Muscle layer of colon (tissue), 2 donors: ENCODE data around the gene FOXK1.
A peak's percentile ranks its signal among the peaks of the same experiment; 100 is the strongest.

Source experiments
- H3K27ac ChIP-seq: one replicate; pipeline ENCODE4 v1.7.0; 2013; ENCODE audit warnings: low read depth, mild to moderate bottlenecking, low read length, moderate library complexity
- H3K27me3 ChIP-seq, 2 donors: one replicate each; pipeline ENCODE4 v1.7.0; 2013; ENCODE audit warnings: low read length in 2 of 2, mild to moderate bottlenecking in 2 of 2; ENCODE audit not compliant: insufficient read depth in 2 of 2, control insufficient read depth in 1 of 2
- H3K36me3 ChIP-seq: one replicate; pipeline ENCODE4 v1.7.0; 2013; ENCODE audit warnings: mild to moderate bottlenecking, low read length; ENCODE audit not compliant: insufficient read depth
- H3K4me1 ChIP-seq: one replicate; pipeline ENCODE4 v1.7.0; 2013; ENCODE audit warnings: mild to moderate bottlenecking, low read length; ENCODE audit not compliant: insufficient read depth
- H3K4me3 ChIP-seq, 2 donors: one replicate each; pipeline ENCODE4 v1.7.0; 2013; ENCODE audit warnings: low read length in 2 of 2, low read depth in 1 of 2, mild to moderate bottlenecking in 1 of 2, moderate library complexity in 1 of 2
- H3K9ac ChIP-seq: one replicate; pipeline ENCODE4 v1.7.0; 2013; ENCODE audit warnings: low read length
- H3K9me3 ChIP-seq: one replicate; pipeline ENCODE4 v1.7.0; 2013; ENCODE audit warnings: mild to moderate bottlenecking, low read length
- donor health status: abdominal sarcoma.
- donor health status: Adenocarcinoma of cecum.

Gene FOXK1

DNA sequence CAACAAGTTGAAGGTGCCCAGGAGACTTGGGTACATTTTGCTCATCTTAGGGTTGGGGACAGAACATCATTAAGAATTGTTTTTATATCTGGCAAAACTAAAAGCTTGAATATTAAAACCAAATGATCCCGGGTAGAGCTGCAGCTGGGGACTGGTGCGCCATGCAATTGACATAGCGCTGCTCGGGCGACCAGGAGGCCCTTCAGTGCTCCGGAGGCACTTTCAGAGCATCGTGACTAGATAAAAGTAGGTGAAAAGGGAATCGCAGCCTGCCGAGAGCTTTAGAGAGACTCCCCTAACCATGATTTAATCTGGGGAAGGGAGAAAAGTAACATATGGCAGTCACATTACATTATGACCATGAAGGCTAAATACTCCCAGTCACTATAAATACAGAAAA lies 21.4 kb downstream of the FOXK1 start:
- Histone ChIP-seq H3K27ac (no peak overlapping the region), H3K9ac (no peak overlapping the region), H3K4me3 (no peak overlapping the region), H3K36me3 (no peaks in the 10 kb centered on the region), H3K9me3 (no peaks in the 10 kb centered on the region), H3K27me3 (no peaks in the 10 kb centered on the region), H3K4me1 (peaks cover 66% of the 10 kb centered on the region)

- no peaks in the 10 kb centered on the region for H3K27me3 ChIP-seq
- peak overlapping the region; percentile 52 for H3K27ac ChIP-seq
- H3K9me3 ChIP-seq, result no peaks in the 10 kb centered on the region
- H3K36me3 ChIP-seq, result peaks cover 7% of the 10 kb centered on the region
- no peak overlapping the region for H3K4me3 ChIP-seq
- H3K9ac ChIP-seq, result no peak overlapping the region
- H3K4me1 ChIP-seq, result peaks cover 49% of the 10 kb centered on the region
Observed at GRCh38 chr7:4706384-4707216, 24.5 kb downstream of the FOXK1 start.

DNA sequence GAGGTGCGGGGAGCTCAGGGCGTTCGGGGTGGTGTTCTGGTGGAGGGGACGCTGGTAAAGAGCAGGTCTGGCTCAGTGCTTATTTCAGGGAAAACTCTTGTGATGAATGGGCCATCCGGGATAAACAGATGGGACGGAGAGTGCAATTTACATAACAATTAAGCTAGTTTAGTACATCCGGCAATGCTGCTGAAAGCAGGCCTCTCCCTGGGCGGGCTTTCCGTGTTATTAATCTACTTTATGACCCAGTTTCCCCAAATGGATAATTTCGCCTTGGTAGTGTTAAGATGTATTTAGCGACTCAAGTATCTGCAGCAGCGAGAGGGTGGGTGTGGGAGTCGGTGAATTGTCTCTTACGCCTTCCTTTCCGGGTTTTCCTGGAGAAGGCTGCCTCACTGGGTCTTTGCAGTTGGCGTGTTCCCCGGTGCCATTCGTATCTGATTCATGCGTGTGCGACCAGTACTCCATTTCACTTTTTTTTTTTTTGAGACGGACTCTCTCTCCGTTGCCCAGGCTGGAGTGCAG lies 25.2 kb downstream of the FOXK1 start:
- Histone ChIP-seq H3K9me3 (no peaks in the 10 kb centered on the region), H3K4me3 (no peak overlapping the region), H3K36me3 (peaks cover 7% of the 10 kb centered on the region), H3K4me1 (peaks cover 51% of the 10 kb centered on the region), H3K27me3 (no peaks in the 10 kb centered on the region), H3K27ac (peak overlapping the region; percentile 52), H3K9ac (no peak overlapping the region)

DNA sequence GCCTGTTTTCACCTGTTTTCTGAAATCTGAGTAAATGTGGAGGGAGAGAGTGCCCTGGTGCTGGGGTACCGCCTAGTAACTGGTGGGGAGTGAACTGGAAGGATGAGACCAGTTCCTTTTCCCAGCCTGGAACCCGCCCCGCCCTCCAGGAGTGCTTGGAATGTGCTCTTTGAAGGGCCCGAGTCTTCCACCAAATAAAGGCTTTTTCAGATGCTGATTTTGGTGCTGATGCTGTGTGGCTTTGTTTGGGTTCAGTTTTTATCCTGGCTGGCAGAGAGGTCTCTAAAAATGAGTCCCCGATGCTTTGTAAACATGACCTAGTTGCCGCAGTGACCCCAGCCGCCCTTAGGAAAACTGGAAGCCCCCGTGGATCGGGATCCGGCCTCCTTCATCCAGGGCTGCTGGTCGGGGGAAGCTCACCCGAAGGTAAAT lies 25.9 kb downstream of the FOXK1 start:
- no peak overlapping the region for H3K27ac ChIP-seq
- peaks cover 7% of the 10 kb centered on the region for H3K36me3 ChIP-seq
- peaks cover 52% of the 10 kb centered on the region for H3K4me1 ChIP-seq

GRCh38 chr7:4709187-4709586 lies 27.1 kb downstream of the FOXK1 start:
- no peak overlapping the region for H3K9ac ChIP-seq
- no peaks in the 10 kb centered on the region for H3K9me3 ChIP-seq
- H3K27me3 ChIP-seq, result no peaks in the 10 kb centered on the region
- no peak overlapping the region for H3K4me3 ChIP-seq
- no peak overlapping the region for H3K27ac ChIP-seq
- peaks cover 42% of the 10 kb centered on the region for H3K4me1 ChIP-seq
- H3K36me3 ChIP-seq, result peaks cover 7% of the 10 kb centered on the region

More for the DNA sequence above, 25.9 kb downstream of the FOXK1 start:
- no peaks in the 10 kb centered on the region for H3K27me3 ChIP-seq
- H3K9ac ChIP-seq, result no peak overlapping the region
- H3K4me3 ChIP-seq, result no peak overlapping the region
- H3K9me3 ChIP-seq, result no peaks in the 10 kb centered on the region

- Histone ChIP-seq H3K4me1 (peaks cover 53% of the 10 kb centered on the region), H3K9ac (no peak overlapping the region), H3K9me3 (no peaks in the 10 kb centered on the region), H3K4me3 (no peak overlapping the region), H3K27me3 (no peaks in the 10 kb centered on the region), H3K36me3 (peaks cover 7% of the 10 kb centered on the region), H3K27ac (no peak overlapping the region)
Observed at GRCh38 chr7:4711093-4711492, 29.0 kb downstream of the FOXK1 start.

GRCh38 chr7:4711634-4712033 lies 29.5 kb downstream of the FOXK1 start:
- Histone ChIP-seq H3K27ac (no peak overlapping the region), H3K4me1 (peaks cover 47% of the 10 kb centered on the region), H3K4me3 (no peak overlapping the region), H3K9ac (no peak overlapping the region), H3K9me3 (no peaks in the 10 kb centered on the region), H3K27me3 (no peaks in the 10 kb centered on the region), H3K36me3 (peaks cover 7% of the 10 kb centered on the region)

DNA sequence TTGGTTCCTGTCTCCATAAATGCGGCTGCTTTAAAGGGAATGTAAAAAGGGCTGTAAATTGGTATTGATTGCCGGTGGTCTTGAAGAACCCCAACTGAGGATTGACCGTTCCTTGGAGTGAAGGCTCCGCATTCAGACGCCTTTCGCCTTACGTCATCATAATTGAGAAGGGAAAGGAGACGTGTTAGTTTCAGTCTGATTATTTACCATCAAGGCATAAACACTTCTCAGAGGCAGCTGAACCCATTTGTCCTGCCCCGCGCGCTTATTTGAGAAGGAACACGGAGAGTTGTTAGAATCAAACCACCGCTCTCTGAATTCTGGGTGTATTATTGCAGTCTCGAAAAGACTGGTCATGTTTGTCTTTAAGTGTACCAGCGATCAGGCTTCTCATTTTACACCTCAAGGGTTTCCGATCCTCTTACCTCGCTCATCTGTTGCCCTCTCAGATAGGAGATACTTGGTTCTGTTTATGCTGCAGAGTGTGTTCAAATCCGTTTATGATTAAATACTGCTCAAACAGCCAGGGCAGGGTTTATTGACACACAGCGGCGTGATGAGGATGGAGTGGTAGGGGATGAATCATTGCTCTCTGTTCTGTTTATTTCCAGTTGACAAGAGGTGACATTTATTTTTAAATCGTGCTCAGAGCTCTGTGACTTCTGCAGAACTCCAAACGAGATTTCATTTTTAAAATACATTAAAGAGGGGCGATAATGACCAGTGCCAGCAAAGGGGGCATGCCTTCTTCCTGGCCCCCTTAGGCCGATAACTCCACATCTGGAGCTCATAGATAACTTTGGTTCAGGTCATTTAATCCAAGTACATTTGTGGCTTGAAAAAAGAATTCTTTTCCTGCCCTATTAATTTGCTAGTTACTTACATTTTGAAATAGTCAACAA lies 30.4 kb downstream of the FOXK1 start:
- H3K27me3 ChIP-seq, result no peaks in the 10 kb centered on the region
- H3K27ac ChIP-seq, result no peak overlapping the region
- no peak overlapping the region for H3K4me3 ChIP-seq
- peaks cover 38% of the 10 kb centered on the region for H3K4me1 ChIP-seq
- peaks cover 7% of the 10 kb centered on the region for H3K36me3 ChIP-seq
- no peaks in the 10 kb centered on the region for H3K9me3 ChIP-seq
- H3K9ac ChIP-seq, result no peak overlapping the region

- H3K9me3 ChIP-seq, result no peaks in the 10 kb centered on the region
- H3K9ac ChIP-seq, result no peak overlapping the region
- H3K36me3 ChIP-seq, result peaks cover 7% of the 10 kb centered on the region
- H3K27me3 ChIP-seq, result no peaks in the 10 kb centered on the region
- no peak overlapping the region for H3K27ac ChIP-seq
- H3K4me1 ChIP-seq, result peaks cover 33% of the 10 kb centered on the region
- H3K4me3 ChIP-seq, result no peak overlapping the region
Observed at GRCh38 chr7:4713183-4713784, 31.2 kb downstream of the FOXK1 start.

DNA sequence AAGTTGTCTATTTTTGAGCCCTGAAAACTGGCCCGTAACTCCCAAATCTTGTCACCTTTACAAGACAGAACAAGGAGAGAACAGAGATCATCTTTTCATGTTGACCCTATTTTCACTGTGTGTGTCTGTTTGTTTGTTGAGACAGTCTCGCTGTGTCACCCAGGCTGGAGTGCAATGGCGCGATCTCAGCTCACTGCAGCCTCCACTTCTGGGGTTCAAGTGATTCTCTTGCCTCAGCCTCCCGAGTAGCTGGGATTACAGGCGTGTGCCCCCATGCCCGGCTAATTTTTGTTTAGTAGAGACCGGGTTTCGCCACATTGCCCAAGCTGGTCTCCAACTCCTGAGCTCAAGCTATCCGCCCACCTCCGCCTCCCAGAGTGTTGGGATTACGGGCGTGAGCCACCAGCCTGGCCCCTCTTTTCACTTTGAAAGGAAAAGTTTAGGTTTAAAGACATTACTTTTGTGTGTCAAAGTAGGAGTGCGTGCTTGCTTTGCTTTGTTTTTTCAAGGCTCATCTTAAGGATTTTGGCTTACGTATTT lies 32.1 kb downstream of the FOXK1 start:
- H3K4me3 ChIP-seq, result no peak overlapping the region
- peaks cover 30% of the 10 kb centered on the region for H3K4me1 ChIP-seq
- H3K9me3 ChIP-seq, result no peaks in the 10 kb centered on the region
- no peak overlapping the region for H3K27ac ChIP-seq
- H3K36me3 ChIP-seq, result peaks cover 7% of the 10 kb centered on the region
- no peak overlapping the region for H3K9ac ChIP-seq
- H3K27me3 ChIP-seq, result no peaks in the 10 kb centered on the region
